ENCODE data around the gene ASB8. TPM values are rescaled to one million over a fixed set of nuclear protein-coding genes. Genes with fewer than 3 reads are reported as not detected.
"Not testable (repeated sequence)": the region's sequence is repeated elsewhere in the genome, so short reads cannot be mapped to it uniquely, and the experiment has no call there.

Gene ASB8
- total RNA-seq, 1 donor from 2014 or later, result 9.5 TPM

DNA sequence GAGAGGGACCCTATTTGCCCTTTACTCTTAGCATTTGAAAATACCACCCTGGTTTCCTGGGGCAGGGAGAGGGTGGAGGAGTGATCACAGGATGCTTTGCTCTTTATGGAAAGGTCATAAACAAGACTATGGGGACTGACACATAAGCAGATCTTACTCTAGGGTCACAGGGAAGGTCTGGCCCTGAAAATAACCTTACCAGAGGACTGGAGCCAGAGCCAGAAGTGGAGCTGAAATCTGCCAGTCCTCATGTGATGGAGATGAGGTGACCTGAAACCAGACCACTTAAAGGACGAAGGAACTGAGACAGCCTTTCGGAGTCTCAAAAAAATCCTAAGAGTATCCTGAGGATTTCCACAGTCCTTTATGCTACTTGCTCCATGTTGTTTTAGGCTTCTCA, 25.8 kb downstream of the ASB8 start:
- Histone ChIP-seq H3K27me3 (ENCODE audit: control insufficient read depth, insufficient read depth, low read length) (no peaks in the 10 kb centered on the region), H3K4me3 (ENCODE audit: low read depth, low read length) (no peak overlapping the region), H3K36me3 (ENCODE audit: control insufficient read depth, insufficient read depth, low read length) (peaks cover 25% of the 10 kb centered on the region)
- FAIRE-seq (no peak), DNase-seq (ENCODE audit: low read depth) (no peak)
- TF ChIP-seq CTCF (IDR thresholded peaks at IDR 0.05; ENCODE audit: insufficient read depth, low read length, severe bottlenecking), result no peak

DNA sequence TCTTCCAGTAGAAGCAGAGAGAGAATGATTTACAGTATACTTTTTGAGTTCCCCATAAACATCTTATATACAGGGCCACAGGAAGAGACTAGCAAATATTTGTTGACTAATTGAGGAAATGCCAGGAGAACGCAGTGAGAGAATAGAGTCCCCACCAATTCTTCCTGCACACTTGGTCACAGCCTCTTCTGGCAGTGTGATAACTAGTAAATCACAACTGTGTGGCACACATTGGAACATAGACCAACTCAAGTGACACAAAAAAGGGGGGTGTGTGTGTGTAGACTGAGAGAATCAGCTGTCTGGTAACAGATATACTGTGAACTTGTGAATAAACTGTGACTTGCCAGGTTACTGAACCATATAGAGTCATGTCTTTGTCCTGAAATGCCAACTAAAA, 27.9 kb downstream of the ASB8 start:
- no peaks in the 10 kb centered on the region for H3K27me3 ChIP-seq (ENCODE audit: control insufficient read depth, insufficient read depth, low read length)
- no peak for TF ChIP-seq CTCF (IDR thresholded peaks at IDR 0.05; ENCODE audit: insufficient read depth, low read length, severe bottlenecking)
- no peak for FAIRE-seq
- H3K4me3 ChIP-seq (ENCODE audit: low read depth, low read length), result no peak overlapping the region
- no peak for DNase-seq (ENCODE audit: low read depth)
- H3K36me3 ChIP-seq (ENCODE audit: control insufficient read depth, insufficient read depth, low read length), result peaks cover 21% of the 10 kb centered on the region

- Histone ChIP-seq H3K36me3 (ENCODE audit: control insufficient read depth, insufficient read depth, low read length) (peaks cover 19% of the 10 kb centered on the region), H3K27me3 (ENCODE audit: control insufficient read depth, insufficient read depth, low read length) (no peaks in the 10 kb centered on the region), H3K4me3 (ENCODE audit: low read depth, low read length) (no peak overlapping the region)
- FAIRE-seq (no peak), DNase-seq (ENCODE audit: low read depth) (no peak)
- TF ChIP-seq CTCF (IDR thresholded peaks at IDR 0.05; ENCODE audit: insufficient read depth, low read length, severe bottlenecking), result no peak
Measured at GRCh38 chr12:48128800-48129199, 28.5 kb downstream of the ASB8 start.

- no peak overlapping the region for H3K4me3 ChIP-seq (ENCODE audit: low read depth, low read length)
- DNase-seq (ENCODE audit: low read depth) (no peak), FAIRE-seq (no peak)
- TF ChIP-seq CTCF (IDR thresholded peaks at IDR 0.05; ENCODE audit: insufficient read depth, low read length, severe bottlenecking), result no peak
- H3K36me3 ChIP-seq (ENCODE audit: control insufficient read depth, insufficient read depth, low read length), result peaks cover 10% of the 10 kb centered on the region
- H3K27me3 ChIP-seq (ENCODE audit: control insufficient read depth, insufficient read depth, low read length), result no peaks in the 10 kb centered on the region
Measured at GRCh38 chr12:48126953-48127630, 30.2 kb downstream of the ASB8 start.

DNA sequence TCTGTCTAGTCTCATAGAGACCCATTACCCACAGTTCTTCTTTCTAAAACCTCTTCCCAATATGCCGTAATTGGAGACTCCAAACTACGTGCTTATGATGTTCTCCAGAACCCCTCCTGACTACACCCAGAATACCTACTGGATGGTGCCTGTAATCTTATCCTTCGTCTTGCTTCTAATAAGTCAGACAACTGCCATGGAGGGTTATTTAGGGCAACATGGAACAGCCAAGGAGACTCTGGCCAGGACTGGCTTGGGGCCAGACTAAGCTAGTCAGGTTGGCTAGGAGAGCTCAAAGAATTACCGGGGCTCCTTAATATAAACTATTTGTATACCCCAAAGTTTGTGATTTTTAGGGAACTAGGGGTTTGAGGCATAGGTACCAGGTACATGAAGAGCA, 31.3 kb downstream of the ASB8 start:
- FAIRE-seq (no peak), DNase-seq (ENCODE audit: low read depth) (no peak)
- Histone ChIP-seq H3K36me3 (ENCODE audit: control insufficient read depth, insufficient read depth, low read length) (peaks cover 8% of the 10 kb centered on the region), H3K4me3 (ENCODE audit: low read depth, low read length) (no peak overlapping the region), H3K27me3 (ENCODE audit: control insufficient read depth, insufficient read depth, low read length) (no peaks in the 10 kb centered on the region)
- no peak for TF ChIP-seq CTCF (IDR thresholded peaks at IDR 0.05; ENCODE audit: insufficient read depth, low read length, severe bottlenecking)

GRCh38 chr12:48125542-48125941, 31.8 kb downstream of the ASB8 start:
- DNase-seq (ENCODE audit: low read depth); H3K36me3 ChIP-seq (ENCODE audit: control insufficient read depth, insufficient read depth, low read length); H3K4me3 ChIP-seq (ENCODE audit: low read depth, low read length); FAIRE-seq; H3K27me3 ChIP-seq (ENCODE audit: control insufficient read depth, insufficient read depth, low read length): not testable (repeated sequence)

Data from bronchial epithelial cell (primary cell).